AML-193 (cell line): ENCODE results near the gene ARHGAP19.
"Not testable (repeated sequence)": the region's sequence is repeated elsewhere in the genome, so short reads cannot be mapped to it uniquely, and the experiment has no call there.

Source experiments
- DNase-seq, 2 experiments: peaks; one replicate each; lab custom pipeline; 2025; lab: John Stamatoyannopoulos, UW

The ARHGAP19 gene

DNA sequence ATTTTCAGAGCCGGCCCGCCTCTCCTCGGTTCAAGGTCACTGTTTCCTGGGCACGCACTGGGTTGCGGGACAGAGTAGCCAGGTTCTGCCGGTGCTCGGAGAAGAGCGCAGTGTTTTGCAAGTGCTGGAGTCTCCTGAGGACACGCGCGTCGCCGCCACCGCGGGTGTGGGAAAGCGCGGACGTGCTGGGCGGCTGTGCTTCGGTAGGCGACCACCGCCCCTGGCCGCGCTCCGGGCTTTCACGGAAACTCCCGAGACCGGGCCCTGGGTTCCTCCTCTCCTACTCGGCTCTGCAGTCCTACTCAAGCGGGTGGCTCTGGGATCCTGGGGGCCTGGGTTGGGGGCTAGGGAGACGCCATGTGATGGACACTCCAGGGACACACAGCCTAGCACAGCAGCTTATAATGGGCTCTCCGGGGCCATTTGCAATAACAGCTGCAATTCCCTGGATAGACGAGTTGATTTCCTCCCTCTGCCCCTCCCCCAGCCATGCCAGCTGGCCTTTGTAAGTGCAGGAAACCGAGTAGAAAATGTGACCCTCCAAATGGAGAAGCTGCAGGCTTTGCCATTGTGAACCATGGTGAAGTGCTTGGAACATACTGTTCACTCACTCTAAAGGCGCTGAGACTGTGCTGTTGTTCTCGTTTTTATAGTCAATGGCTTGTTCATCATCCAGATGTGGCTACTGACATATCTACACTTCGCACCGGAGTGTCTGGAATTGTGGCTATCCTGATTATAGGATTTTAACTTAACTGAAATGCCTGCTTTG is 28.8 kb upstream of the ARHGAP19 start:
- peak; percentile 57 to 71 for DNase-seq

DNA sequence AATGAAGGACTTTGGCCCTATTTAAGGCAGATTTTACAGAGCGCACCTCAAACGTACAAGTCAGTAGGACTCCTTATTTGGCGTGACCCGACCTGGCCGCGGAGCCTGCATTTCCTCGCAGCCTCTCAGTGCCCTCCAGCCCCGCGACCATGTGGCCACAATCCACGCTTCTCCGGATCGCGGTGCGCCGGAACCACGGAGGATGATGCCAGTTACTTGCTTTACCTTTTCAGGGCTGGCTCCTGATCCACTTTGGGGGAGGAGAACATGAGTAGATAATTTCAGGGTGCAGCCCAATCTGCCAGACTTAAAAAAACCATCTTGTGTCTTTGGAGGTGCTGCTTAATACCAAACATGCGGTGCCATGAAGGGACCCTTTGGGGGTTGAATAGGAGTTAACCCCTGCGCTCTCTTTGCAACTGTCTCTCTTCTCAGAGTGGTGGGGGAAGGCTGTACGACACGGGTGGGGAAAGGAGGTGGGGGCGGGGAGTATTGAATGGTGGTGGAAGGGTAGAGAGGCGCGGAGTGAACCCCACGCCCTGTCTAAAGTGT is 28.1 kb upstream of the ARHGAP19 start:
- peak; percentile 42 to 52 for DNase-seq

DNA sequence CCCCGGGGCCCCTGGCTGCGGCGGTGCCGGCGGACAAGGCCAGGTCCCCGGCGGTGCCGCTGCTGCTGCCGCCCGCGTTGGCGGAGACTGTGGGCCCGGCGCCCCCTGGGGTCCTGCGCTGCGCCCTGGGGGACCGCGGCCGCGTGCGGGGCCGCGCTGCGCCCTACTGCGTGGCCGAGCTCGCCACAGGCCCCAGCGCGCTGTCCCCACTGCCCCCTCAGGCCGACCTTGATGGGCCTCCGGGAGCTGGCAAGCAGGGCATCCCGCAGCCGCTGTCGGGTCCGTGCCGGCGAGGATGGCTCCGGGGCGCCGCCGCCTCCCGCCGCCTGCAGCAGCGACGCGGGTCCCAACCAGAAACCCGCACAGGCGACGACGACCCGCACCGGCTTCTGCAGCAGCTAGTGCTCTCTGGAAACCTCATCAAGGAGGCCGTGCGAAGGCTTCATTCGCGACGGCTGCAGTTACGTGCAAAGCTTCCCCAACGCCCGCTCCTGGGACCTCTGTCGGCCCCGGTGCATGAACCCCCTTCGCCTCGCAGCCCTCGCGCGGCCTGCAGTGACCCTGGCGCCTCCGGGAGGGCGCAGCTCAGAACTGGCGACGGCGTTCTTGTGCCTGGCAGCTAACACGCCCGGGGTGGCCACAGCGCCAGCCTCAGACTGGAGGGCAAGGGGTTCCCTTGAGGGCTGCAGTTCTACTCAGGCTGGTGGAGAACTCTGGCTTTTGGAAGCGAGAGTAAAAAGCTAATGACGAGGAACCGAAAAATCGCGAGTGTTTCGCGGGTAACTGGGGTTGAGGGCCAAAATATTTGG is 27.4 kb upstream of the ARHGAP19 start:
- DNase-seq = peak; percentile 49 to 62

DNA sequence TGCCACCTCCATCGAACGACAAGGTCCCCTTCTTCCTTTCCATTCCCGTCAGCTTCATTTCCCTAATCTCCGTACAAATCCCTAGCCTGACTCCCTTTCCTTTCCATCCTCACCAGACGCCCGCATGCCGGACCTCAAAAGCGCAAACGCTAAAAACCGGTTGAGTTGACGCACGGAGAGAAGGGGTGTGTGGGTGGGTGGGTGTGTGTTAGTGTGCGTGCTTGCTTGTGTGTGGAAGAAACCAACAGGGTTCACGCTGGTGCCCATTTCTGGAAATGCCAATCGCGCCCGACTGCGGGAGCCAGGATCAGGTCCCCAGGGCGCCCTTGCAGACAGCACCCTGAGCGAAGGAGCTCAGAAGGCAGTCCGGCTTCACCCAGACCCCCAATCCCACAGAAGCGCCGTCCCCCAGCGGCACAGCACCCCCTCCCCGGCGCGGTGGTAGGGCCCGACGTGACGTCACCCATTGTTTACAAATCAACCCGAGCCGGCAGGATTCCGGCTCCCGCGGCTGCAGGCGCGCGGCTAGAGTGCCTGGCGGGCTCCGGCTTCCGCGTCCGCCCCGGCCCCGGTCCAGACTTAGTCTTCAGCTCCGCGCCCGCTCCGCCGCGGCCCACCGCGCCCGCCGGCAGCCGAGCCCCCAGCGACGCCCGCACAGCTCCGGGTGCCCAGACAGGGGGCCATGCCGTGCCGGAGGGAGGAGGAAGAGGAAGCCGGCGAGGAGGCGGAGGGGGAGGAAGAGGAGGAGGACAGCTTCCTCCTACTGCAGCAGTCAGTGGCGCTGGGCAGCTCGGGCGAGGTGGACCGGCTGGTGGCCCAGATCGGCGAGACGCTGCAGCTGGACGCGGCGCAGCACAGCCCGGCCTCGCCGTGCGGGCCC is 26.6 kb upstream of the ARHGAP19 start, which contains the start of gene FRAT1:
Gene FRAT1, plus strand, starts transcription at position 500 of the 880 bp plus-strand sequence. Its CDS starts 183 bp downstream, at position 683.
- peak; percentile 49 to 69 for DNase-seq

DNA sequence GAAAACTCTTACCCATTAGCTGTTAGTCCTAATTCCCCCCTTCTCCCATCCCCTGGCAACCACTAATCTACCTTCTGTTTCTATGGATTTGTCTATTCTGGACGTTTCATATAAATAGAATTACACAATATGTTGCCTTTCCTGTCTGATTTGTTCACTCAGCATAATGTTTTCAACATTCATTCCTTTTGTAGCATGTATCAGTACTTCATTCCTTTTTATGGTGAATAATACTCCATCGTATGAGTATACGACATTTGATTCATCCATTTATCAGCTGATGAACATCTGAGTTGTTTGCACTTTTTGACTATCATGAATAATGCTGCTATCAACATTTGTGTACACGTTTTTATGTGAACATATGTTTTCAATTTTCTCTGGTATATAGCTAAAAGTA is 22.2 kb upstream of the ARHGAP19 start:
- DNase-seq = peak in 1 of 2 experiments; percentile 4

DNA sequence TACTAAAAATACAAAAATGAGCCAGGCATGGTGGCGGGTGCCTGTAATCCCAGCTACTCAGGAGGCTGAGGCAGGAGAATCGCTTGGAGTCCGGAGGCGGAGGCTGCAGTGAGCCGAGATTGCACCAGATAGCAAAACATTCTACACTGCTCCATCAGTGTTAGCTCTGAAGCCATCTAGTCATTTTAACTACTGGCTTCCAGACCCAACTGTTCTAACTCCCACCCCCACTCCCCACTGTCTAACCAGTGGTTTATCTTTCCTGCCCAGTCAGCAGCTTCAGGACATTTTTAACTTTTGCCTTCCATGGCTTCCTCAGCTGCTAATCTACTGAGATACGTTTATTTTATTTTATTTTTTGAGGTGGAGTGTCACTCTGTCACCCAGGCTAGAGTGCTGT is 20.5 kb upstream of the ARHGAP19 start:
- DNase-seq = no peak

DNA sequence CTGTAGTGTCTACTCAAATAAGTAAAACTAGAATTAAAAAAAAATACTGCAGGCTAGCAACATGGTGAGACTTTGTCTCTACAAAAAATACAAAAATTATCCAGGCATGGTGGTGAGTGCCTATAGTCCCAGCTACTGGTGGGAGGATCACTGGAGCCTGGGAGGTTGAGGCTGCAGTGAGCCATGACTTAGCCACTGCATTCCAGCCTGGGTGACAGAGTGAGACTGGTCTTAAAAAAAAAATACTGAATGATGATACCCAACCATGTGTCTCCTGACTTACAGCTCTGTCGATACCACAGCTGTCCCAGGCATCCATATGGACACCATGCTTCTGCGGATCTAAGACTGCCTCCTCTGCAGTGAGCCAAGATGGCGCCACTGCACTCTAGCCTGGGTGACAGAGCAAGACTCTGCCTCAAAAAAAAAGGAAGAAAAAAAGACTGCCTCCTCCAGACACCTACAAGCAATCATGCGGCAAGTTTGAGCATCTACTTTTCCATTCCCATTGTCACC is 18.7 kb upstream of the ARHGAP19 start:
- DNase-seq = no peak

DNA sequence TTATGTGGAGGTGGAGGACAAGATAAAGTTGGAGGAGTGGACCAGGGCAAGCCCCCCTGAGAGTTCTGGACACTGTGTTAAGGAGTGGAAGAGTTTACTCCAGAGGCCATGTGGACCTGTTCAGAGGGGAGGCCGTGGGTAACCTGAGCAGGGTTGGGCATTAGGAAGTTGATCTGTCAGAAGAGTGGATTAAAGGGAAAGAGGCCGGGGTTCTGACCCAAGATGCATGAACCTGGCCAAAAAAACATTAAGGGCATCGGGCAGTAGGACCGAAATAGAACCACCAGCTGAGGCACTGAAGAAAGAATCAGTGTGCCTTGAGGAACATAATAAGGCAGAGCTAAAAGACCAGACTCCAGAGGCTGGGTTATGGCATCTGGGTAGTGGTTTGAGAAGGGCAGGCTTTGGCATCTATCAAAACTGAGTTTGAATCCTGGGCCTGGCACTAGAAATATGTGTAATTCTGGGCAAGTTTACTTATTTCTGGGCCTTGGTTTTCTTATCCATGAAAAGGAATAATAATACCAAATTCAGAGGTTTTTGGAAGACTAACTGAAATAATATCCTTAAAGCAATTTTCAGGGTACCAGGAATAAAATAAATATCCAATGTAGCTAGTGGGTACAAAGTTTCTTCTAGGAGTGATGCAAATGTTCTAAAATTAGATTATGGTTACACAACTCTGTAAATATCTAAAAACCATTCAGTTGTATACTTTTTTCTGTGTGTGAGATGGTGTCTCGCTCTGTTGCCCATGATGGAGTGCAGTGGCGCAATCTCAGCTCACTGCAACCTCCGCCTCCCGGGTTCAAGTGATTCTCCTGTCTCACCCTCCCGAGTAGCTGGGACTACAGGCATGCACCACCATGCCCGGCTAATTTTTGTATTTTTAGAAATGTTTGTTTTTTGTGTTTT is 15.7 kb upstream of the ARHGAP19 start:
- no peak for DNase-seq

DNA sequence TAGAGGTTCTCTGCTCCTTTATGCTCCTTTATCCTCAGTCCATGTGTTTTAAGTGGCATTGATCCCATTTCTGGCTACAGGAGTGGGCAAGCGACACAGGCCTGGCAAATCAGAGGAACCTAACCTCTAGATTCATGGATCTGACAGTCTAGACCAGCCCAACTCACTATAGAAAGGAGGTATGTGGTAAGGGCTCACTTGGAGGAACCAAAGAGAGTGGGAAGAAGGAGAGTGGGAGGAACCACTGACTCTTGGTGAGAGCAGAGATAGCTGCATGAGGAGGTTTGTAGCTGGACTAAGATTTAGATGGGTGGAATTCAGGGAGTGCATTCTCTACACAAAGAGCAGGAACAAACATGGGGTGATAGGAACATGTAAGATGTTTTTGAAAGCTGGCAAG is 15.0 kb upstream of the ARHGAP19 start:
- DNase-seq = no peak

DNA sequence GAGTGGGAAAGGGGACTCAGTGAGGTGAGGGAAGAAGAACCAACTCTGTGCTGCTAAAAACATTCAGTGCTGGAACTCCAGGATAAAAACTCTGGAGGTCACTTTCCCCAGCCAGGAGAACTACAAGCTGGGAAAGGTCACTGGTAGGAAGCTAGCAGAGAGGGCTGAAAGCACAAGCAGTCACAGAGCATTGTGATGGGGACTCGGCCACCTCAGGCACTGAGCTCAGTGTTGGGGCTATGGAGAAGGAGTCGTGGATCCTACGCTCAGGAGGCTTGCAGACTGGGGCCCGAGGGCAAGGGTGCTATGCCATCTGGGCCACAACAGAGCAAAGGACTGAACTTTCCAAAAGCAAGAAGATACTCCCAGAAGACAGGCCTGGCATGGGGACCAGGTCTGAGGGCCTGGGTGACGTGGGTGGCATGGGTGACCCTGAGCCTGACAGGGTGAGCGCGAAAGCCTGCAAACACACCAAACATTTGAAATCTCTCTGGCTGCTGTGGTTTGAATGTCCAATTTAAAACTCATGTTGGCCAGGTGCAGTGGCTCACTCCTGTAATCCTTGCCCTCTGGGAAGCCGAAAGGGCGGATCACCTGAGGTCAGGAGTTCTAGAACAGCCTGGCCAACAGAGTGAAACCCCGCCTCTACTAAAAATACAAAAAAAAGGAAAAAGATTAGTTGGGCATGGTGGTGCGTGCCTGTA is 9.8 kb upstream of the ARHGAP19 start:
- DNase-seq = no peak

DNA sequence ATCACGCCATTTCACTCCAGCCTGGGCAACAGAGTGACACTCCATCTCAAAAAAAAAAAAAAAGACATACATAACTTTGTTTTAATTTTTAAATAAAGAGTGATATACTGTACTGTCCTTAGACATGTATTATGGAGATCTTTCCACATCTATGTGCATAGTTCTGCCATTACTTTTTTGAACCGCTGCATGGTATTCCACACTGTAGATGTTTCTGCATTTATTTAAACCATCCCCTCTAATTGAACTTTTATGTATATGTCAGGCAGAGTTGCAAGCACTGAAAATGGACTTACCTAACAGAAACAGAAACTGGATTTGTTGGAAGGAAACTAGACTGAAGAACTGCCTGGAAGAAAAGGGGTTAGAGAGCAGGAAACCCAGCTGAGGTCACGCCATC is 8.5 kb upstream of the ARHGAP19 start:
- no peak for DNase-seq

DNA sequence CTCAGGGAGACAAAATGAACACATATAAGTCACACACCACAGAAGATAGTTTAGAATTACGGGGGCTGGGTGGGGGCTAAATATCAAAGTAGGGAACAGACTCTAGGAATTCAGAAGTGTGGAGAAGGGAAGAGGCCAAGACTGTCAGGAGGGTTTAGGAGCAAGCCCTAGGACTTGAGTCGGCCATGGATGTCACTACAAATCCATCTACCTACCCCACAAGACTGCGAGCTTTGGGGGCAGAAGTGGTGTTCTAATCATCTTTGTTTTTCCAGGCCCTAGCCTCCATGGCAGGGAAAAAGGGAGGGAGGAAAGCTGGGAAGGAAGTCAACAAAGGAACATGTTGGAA is 5.8 kb upstream of the ARHGAP19 start:
- DNase-seq = no peak

DNA sequence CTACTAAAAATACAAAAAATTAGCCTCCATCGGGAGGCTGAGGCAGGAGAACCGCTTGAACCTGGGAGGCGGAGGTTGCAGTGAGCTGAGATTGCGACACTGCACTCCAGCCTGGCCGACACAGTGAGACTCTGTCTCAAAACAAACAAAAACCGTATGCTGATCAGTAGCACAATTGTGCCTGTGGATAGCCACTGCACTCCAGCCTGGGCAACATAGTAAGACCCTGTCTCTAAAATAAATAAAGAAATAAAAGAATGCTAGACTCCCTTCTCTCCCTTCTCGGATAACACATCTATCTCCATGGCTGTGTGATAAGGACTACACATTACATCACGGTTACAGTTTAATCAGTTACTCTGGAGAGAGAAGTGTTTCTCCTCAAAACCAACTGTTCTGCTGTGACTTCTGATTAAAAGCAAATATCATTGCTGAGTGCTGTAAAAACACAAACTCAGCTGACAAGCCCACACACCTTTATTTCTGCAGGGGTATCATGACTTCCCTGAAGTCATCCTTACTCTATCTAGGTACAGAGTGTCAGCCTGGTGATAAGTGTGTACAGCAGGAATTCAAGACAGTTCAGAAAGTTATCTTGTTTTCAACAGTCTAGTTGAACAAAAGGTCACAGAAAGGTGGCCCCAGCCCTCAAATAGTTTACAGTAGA is 5.3 kb upstream of the ARHGAP19 start:
- DNase-seq = no peak

DNA sequence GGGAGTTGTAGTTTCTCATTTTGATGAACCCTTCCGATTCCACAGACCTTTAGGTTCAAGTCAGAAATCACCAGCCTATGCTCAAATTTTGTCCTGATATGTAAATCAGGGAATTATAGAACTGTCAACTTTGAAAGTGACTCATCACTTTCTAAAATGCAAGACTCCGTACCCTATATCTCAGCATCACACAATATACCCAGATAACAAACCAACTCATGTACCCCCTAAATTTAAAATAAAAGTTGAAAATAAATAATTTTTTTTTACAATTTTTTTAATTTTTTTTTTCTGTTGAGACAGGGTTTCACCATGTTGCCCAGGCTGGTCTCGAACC is 393 bp upstream of the ARHGAP19 start:
- no peak for DNase-seq

DNA sequence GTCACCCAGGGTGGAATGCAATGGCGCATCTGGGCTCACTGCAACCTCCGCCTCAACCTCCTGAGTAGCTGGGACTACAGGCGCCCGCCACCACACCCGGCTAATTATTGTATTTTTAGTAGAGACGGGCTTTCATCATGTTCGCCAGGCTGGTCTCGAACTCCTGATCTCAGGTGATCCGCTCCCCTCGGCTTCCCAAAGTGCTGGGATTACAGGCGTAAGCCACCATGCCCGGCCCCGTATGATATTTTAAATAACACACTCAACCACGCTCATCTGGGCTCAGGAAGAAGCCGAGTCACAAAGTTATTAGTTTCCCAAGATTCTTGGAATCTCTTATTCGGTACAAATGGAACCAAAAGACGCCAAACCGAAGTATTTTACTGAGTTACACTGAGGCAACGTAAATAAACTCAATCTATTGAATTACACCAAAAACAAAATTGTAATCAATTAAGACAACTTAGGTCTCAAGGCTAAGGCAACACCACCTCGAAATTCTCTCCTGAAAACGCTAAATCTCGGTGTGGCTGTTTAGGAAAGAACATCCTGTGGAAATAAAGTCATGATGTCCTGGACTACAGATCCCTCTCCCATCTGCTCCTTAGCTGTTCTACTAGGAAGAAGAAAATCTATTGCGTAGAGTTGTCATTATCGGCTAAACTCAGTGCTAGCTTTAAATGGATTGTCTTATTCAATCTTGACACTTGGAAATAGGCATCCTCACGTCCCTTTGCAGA is 910 bp downstream of the ARHGAP19 start:
- no peak for DNase-seq

DNA sequence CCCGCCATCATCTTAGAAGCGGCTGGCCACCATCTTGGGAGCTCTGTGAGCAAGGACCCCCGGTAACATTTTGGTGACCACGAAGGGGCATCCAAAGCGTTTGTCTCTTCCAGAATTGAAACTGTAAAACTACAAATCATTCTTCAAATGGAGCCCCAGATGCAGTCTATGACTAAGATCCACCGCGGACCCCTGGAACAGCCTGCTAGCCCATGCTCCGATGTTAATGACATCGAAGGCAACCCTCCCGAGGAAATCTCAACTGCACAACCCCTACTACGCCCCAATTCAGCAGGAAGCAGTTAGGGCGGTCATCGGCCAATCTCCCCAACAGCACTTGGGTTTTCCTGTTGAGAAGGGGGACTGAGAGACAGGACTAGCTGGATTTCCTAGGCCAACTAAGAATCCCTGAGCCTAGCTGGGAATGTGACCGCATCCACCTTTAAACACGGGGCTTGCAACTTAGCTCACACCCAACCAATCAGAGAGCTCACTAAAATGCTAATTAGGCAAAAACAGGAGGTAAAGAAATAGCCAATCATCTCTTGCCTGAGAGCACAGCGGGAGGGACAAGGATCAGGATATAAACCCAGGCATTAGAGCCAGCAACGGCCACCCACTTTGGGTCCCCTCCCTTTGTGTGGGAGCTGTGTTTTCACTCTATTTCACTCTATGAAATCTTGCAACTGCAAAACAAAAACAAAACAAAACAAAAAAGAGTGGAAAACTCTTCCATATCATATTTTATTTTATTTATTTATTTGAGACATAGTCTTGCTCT is 1.7 kb downstream of the ARHGAP19 start:
- not testable (repeated sequence) for DNase-seq

DNA sequence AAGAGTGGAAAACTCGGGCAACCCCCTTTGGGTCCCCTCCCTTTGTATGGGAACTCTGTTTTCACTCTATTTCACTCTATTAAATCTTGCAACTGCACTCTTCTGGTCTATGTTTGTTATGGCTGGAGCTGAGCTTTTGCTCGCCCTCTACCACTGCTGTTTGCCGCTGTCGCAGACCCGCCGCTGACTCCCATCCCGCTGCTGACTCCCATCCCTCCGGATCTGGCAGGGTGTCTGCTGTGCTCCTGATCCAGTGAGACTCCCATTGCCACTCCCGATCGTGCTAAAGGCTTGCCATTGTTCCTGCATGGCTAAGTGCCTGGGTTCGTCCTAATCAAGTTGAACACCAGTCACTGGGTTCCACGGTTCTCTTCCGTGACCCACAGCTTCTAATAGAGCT is 2.4 kb downstream of the ARHGAP19 start:
- not testable (repeated sequence) for DNase-seq

DNA sequence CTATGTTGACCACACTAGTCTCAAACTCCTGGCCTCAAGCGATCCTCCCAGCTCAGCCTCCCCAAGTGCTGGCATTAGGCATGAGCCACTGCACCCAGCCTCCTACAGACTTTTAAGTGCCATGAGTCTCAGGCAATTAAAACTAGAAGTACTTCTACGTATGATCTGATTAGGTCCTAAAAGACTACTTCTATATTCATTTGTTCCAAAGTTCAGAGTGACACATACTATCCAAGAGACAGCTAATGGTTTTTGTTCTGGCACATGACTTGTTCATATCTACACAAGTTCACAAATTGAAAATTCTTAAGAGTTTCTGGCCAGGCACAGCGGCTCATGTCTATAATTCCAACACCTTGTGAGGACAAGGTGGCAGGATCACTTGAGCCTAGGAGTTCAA is 11.7 kb downstream of the ARHGAP19 start:
- no peak for DNase-seq
